Thyroid gland (tissue), 4 donors: ENCODE data around the gene TFRC.
"Not testable (repeated sequence)": the region's sequence is repeated elsewhere in the genome, so short reads cannot be mapped to it uniquely, and the experiment has no call there.

Experiments used
- POLR2A ChIP-seq, 2 donors: fragments of 450-650 bp; IDR thresholded peaks; one replicate each; pipeline ENCODE4 v1.6.1; 2017; ENCODE audit warnings: antibody characterized with exemption in 2 of 2, mild to moderate bottlenecking in 2 of 2, moderate library complexity in 1 of 2
- TF ChIP-seq, protein P1 (sequence below), 6 experiments: fragments of 200-600 bp in 3 of 6; fragments of 450-650 bp in 3 of 6; sonication (generic) in 3 of 6; IDR thresholded peaks; one replicate each; pipeline ENCODE4 v1.5.1; 2016 to 2019; ENCODE audit warnings: antibody characterized with exemption in 6 of 6, mild to moderate bottlenecking in 2 of 6, inconsistent platforms in 1 of 6, moderate library complexity in 1 of 6

DNA sequence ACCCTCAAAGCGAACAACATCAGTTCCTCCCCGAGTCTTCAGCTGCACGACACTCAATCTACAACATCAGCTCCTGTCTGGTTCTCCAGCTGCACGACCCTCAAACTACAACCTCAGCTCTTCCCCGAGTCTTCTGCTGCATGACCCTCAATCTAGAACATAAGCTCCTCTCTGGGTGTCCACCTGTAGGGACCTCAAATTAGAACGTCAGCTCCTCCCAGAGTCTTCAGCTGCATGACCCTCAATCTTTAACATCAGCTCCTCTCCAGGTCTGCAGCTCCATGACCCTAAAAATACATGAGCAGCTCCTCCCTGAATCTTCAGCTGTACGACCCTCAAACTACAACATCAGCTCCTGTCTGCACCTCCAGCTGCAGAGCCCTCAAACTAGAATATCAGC lies 80.7 kb downstream of the TFRC start:
- TF ChIP-seq, protein P1, sequence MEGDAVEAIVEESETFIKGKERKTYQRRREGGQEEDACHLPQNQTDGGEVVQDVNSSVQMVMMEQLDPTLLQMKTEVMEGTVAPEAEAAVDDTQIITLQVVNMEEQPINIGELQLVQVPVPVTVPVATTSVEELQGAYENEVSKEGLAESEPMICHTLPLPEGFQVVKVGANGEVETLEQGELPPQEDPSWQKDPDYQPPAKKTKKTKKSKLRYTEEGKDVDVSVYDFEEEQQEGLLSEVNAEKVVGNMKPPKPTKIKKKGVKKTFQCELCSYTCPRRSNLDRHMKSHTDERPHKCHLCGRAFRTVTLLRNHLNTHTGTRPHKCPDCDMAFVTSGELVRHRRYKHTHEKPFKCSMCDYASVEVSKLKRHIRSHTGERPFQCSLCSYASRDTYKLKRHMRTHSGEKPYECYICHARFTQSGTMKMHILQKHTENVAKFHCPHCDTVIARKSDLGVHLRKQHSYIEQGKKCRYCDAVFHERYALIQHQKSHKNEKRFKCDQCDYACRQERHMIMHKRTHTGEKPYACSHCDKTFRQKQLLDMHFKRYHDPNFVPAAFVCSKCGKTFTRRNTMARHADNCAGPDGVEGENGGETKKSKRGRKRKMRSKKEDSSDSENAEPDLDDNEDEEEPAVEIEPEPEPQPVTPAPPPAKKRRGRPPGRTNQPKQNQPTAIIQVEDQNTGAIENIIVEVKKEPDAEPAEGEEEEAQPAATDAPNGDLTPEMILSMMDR (IDR thresholded peaks at IDR 0.05): not testable (repeated sequence)
- TF ChIP-seq POLR2A (IDR thresholded peaks at IDR 0.05): not testable (repeated sequence)
